Transverse colon (tissue), 3 donors: ENCODE measurements around the gene MSH6.

Experiments used
- CTCF ChIP-seq, 5 experiments: fragments of 200-600 bp in 3 of 5; fragments of 450-650 bp in 2 of 5; sonication (generic) in 3 of 5; IDR thresholded peaks; 1 replicate in 2 of 5; 2 replicates in 3 of 5; pipeline ENCODE4 v1.5.1; 2016 to 2017; ENCODE audit warnings: antibody characterized with exemption in 5 of 5, inconsistent platforms in 3 of 5, mild to moderate bottlenecking in 2 of 5, moderate library complexity in 1 of 5
- EP300 ChIP-seq: sonication (generic); formaldehyde crosslinking; IDR thresholded peaks from one replicate; pipeline ENCODE4 v1.6.1; 2017; ENCODE audit warnings: antibody characterized with exemption, low read depth
- POLR2A ChIP-seq: fragments of 450-650 bp; IDR thresholded peaks from one replicate; pipeline ENCODE4 v1.6.1; 2016; ENCODE audit warnings: antibody characterized with exemption, mild to moderate bottlenecking, moderate library complexity

DNA sequence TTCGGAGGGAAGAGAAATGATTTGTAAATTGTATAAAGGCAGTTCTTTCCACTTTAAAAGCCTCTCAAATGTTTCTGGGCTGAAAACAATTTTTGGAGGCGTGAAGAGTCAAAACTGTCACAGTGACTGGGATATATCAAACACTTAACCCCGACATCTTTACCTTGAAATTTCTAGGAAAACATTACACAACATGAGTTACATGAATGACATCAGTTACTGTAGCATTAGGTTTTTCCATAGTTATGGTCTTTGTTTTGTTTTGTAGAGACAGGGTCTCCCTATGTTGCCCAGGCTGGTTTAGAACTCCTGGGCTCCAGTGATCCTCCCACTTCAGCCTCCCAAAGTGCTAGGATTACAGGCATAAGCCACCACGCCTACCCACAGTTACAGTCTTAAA, 25.7 kb downstream of the MSH6 start:
- TF ChIP-seq CTCF (IDR thresholded peaks at IDR 0.05) = no peak
- no peak for TF ChIP-seq EP300
- no peak for TF ChIP-seq POLR2A
